Stimulated activated naive B cell treated with anti-CD40 and anti-IgM and Interleukin-4, amounts not matched to agents 10 μg/mL and 1 μg/mL and 100 μg/mL, for 72 hours (primary cell): Measurements from ENCODE around the gene FRMPD2.

ENCODE experiments used
- ATAC-seq, 2 donors: fragments of 150-1000 bp; cut with Tn5 transposase; replicated peaks; 2 replicates each; pipeline ENCODE4 v1.10.0; 2021; ENCODE audit warnings: moderate library complexity in 1 of 2
- DNase-seq: peaks from one replicate; pipeline ENCODE4 v3.0.0; 2021
- H3K27ac Mint-ChIP-seq: one replicate; pipeline ENCODE4 v1.8.0; 2022; ENCODE audit warnings: mild to moderate bottlenecking, mixed read lengths
- H3K27me3 Mint-ChIP-seq, 2 donors: one replicate each; pipeline ENCODE4 v1.8.0; 2022; ENCODE audit warnings: mixed read lengths in 2 of 2
- H3K36me3 Mint-ChIP-seq, 2 donors: one replicate each; pipeline ENCODE4 v1.8.0; 2022; ENCODE audit warnings: mixed read lengths in 2 of 2, mild to moderate bottlenecking in 1 of 2
- H3K4me1 Mint-ChIP-seq, 2 donors: one replicate each; pipeline ENCODE4 v1.8.0; 2022; ENCODE audit warnings: mixed read lengths in 2 of 2, mild to moderate bottlenecking in 1 of 2
- H3K4me3 Mint-ChIP-seq, 2 donors: one replicate each; pipeline ENCODE4 v1.8.0; 2022; ENCODE audit warnings: mild to moderate bottlenecking in 2 of 2, mixed read lengths in 2 of 2, moderate library complexity in 1 of 2
- H3K9me3 Mint-ChIP-seq, 2 donors: one replicate each; pipeline ENCODE4 v1.8.0; 2022; ENCODE audit warnings: mixed read lengths in 2 of 2, mild to moderate bottlenecking in 1 of 2

FRMPD2 gene, protein sequence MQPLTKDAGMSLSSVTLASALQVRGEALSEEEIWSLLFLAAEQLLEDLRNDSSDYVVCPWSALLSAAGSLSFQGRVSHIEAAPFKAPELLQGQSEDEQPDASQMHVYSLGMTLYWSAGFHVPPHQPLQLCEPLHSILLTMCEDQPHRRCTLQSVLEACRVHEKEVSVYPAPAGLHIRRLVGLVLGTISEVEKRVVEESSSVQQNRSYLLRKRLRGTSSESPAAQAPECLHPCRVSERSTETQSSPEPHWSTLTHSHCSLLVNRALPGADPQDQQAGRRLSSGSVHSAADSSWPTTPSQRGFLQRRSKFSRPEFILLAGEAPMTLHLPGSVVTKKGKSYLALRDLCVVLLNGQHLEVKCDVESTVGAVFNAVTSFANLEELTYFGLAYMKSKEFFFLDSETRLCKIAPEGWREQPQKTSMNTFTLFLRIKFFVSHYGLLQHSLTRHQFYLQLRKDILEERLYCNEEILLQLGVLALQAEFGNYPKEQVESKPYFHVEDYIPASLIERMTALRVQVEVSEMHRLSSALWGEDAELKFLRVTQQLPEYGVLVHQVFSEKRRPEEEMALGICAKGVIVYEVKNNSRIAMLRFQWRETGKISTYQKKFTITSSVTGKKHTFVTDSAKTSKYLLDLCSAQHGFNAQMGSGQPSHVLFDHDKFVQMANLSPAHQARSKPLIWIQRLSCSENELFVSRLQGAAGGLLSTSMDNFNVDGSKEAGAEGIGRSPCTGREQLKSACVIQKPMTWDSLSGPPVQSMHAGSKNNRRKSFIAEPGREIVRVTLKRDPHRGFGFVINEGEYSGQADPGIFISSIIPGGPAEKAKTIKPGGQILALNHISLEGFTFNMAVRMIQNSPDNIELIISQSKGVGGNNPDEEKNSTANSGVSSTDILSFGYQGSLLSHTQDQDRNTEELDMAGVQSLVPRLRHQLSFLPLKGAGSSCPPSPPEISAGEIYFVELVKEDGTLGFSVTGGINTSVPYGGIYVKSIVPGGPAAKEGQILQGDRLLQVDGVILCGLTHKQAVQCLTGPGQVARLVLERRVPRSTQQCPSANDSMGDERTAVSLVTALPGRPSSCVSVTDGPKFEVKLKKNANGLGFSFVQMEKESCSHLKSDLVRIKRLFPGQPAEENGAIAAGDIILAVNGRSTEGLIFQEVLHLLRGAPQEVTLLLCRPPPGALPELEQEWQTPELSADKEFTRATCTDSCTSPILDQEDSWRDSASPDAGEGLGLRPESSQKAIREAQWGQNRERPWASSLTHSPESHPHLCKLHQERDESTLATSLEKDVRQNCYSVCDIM (N-terminal part only)

DNA sequence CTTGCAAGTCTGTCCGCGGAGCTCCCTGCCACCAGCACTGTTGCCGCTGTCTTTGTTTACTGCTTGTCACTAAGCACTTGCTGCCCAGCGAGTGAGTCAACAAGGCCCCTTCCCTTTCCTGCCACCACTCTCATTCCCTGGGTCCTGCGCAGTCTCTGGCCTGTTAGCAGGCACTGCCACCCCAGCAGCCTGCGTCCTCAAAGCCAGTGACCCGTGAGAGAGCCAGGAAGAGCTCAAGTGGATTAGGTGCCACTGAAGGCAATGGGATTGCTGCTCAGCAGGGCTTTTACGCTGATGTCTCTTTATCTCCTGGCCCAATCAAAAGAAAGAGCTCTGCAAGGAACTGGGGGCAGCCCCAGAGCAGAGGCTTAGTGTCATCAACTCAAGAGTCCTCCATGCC, at the start of gene FRMPD2:
FRMPD2 (minus strand) TSS at position 61 of the 400 bp plus-strand sequence. CDS start 129 bp downstream, outside the sequence.
- H3K27me3 Mint-ChIP-seq, result peaks cover 9 to 11% of the 10 kb centered on the region in 2 donors
- H3K4me3 Mint-ChIP-seq, result no peak within 1 kb of the TSS
- H3K4me1 Mint-ChIP-seq, result peaks cover 12 to 19% of the 10 kb centered on the region in 2 donors
- H3K9me3 Mint-ChIP-seq, result peaks cover 0 to 4% of the 10 kb centered on the region in 2 donors
- peaks cover 0 to 9% of the 10 kb centered on the region in 2 donors for H3K36me3 Mint-ChIP-seq
- ATAC-seq (no peak), DNase-seq (no peak)
- no peak within 1 kb of the TSS for H3K27ac Mint-ChIP-seq

DNA sequence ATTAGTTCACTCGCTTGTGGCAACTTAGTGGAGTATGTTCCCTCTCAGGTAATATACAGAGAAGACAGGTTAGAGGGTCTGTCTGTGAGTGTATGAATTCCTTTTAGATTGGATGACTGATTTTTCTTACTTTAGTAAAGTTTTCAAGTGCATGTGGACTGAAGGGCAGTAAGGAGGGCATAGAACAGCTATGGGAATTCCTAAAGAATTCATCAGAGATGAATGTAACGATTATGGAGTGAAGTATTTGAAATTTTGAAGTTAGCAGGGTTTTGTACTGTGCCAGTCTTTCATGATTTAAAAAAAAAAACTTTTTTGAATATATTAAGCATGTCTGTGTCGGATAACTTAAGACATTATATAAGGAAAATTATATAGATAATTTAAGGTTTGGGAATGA, 47.5 kb upstream of the FRMPD2 start:
- H3K27me3 Mint-ChIP-seq, result no peaks in the 10 kb centered on the region
- ATAC-seq, result no peak
- DNase-seq, result no peak
- H3K27ac Mint-ChIP-seq, result no peak overlapping the region
- H3K36me3 Mint-ChIP-seq, result peaks cover 2 to 4% of the 10 kb centered on the region in 2 donors
- H3K9me3 Mint-ChIP-seq, result no peaks in the 10 kb centered on the region
- no peak overlapping the region for H3K4me3 Mint-ChIP-seq
- H3K4me1 Mint-ChIP-seq, result peaks cover 9 to 12% of the 10 kb centered on the region in 2 donors

DNA sequence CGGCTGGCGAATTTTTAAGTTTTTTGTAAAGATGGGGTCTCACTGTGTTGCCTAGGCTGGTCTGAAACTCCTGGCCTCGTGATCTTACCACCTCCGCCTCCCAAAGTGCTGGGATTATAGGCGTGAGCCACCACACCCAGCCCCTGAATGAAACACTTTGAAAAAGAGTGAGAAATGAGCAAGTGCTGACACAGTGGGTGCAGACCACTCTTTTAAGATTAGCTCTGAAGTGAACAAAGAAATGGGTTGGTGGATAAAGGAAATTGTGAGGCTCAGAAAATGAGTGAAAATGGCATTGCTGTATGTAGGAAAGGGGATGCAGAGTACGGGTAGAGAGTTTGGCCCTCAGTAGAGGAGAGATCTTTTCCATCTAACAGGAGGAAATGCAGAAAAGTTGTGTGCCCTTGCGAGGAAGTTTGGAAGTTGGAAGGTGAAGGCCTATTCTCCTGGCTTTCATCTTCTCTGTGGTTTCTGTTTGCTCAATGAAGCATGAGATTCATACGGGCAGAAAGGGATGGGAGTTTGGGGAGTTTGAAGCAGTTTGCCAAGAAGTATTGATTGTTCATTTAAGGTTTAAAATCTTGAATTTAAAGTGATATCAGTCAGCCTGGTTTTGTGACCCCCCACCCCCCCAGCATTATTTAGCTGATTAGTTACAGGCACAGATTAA, 43.0 kb upstream of the FRMPD2 start:
- Mint-ChIP-seq H3K27me3 (no peaks in the 10 kb centered on the region), H3K4me1 (peaks cover 0 to 4% of the 10 kb centered on the region in 2 donors), H3K36me3 (no peaks in the 10 kb centered on the region), H3K27ac (no peak overlapping the region), H3K9me3 (no peaks in the 10 kb centered on the region), H3K4me3 (no peak overlapping the region)
- ATAC-seq (no peak), DNase-seq (no peak)

DNA sequence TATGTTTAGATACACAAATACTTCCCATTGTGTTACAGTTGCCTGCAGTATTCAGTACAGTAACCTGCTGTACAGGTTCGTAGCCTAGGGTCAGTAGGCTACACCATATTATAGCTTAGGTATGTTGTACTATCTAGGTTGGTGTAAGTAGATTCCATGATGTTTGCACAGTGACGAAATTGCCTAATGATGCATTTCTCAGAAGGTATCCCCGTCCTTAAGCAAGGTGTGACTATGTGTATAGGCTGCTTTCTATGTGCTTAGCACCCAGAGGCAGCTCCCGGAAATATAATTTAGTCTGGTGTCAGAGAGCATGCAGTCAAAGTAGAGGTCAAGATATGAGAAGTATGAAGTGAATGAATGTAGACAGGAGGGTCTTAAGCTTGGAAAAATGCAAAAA, 41.7 kb upstream of the FRMPD2 start:
- H3K36me3 Mint-ChIP-seq, result no peaks in the 10 kb centered on the region
- no peaks in the 10 kb centered on the region for H3K9me3 Mint-ChIP-seq
- peaks cover 0 to 2% of the 10 kb centered on the region in 2 donors for H3K4me1 Mint-ChIP-seq
- H3K4me3 Mint-ChIP-seq, result no peak overlapping the region
- no peaks in the 10 kb centered on the region for H3K27me3 Mint-ChIP-seq
- no peak for ATAC-seq
- no peak overlapping the region for H3K27ac Mint-ChIP-seq
- DNase-seq, result no peak

DNA sequence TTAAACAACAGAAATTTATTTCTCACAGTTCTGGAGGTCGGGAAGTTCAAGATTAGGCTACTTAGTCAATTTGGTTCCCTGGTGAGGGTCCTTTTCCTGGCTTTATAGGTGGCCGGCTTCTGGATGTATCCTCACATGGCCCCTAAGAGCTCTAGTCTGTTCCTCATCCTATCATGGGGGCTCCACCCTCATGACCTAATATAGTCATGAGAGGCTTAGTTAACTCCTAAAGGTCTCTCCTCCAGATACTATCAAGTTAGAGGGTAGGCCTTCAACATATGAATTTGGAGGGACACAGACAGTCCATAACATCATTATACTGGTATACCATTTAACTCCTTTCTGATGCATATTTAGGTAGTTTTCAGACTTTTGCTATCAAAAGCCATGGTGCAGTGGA, 39.6 kb upstream of the FRMPD2 start:
- Mint-ChIP-seq H3K9me3 (no peaks in the 10 kb centered on the region), H3K4me1 (peaks cover 9 to 10% of the 10 kb centered on the region in 2 donors), H3K27ac (no peak overlapping the region), H3K4me3 (no peak overlapping the region), H3K36me3 (no peaks in the 10 kb centered on the region), H3K27me3 (no peaks in the 10 kb centered on the region)
- DNase-seq, result no peak
- no peak for ATAC-seq

DNA sequence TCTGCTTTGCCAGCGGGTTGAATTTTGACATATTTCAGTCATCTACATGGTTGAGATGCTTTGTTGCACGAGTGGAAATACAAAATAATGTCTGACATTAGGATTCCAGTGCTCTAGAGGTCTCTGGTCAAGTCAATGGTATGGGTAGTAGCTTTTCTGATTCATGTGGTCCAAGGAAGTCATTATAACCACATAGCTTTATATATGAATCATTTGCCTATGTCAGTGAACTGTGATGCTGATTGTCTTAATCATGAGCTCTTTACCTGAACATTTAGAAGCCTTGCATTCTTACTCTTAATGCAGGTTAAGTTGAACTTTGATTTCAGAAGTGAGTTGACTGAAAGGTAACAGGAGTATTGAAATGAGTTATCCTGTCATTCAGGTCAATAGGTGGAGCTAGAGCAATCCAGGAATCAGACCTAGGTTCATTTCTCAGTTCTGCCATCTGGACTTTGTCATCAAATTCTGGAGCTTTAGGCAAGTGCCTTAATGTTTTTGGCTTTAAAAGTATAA, 35.3 kb upstream of the FRMPD2 start:
- peak; percentile 10 to 33 for ATAC-seq
- no peak overlapping the region for H3K27ac Mint-ChIP-seq
- no peaks in the 10 kb centered on the region for H3K36me3 Mint-ChIP-seq
- H3K4me3 Mint-ChIP-seq, result no peak overlapping the region
- H3K4me1 Mint-ChIP-seq, result peaks cover 22 to 25% of the 10 kb centered on the region in 2 donors
- no peaks in the 10 kb centered on the region for H3K9me3 Mint-ChIP-seq
- no peak for DNase-seq
- no peaks in the 10 kb centered on the region for H3K27me3 Mint-ChIP-seq

DNA sequence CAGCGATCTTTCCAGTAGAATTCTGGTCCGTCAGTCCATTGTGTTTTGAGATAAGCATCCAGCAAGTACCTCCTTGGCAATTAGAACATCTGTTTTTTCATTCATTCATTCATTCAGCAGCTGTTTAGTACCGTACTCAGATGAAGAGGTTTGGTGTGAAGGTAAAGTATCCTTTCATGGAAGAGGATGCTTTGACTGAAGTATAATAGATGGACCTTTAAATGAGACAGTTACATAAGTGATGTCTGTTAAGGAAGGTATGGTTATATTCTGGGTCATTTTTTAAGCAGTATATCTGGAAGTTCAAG, 33.2 kb upstream of the FRMPD2 start:
- no peak for ATAC-seq
- no peaks in the 10 kb centered on the region for H3K36me3 Mint-ChIP-seq
- H3K9me3 Mint-ChIP-seq, result no peaks in the 10 kb centered on the region
- no peaks in the 10 kb centered on the region for H3K27me3 Mint-ChIP-seq
- H3K4me1 Mint-ChIP-seq, result peaks cover 30 to 41% of the 10 kb centered on the region in 2 donors
- H3K4me3 Mint-ChIP-seq, result peak overlapping the region; percentile 79 to 86
- no peak for DNase-seq
- peak overlapping the region; percentile 71 for H3K27ac Mint-ChIP-seq

DNA sequence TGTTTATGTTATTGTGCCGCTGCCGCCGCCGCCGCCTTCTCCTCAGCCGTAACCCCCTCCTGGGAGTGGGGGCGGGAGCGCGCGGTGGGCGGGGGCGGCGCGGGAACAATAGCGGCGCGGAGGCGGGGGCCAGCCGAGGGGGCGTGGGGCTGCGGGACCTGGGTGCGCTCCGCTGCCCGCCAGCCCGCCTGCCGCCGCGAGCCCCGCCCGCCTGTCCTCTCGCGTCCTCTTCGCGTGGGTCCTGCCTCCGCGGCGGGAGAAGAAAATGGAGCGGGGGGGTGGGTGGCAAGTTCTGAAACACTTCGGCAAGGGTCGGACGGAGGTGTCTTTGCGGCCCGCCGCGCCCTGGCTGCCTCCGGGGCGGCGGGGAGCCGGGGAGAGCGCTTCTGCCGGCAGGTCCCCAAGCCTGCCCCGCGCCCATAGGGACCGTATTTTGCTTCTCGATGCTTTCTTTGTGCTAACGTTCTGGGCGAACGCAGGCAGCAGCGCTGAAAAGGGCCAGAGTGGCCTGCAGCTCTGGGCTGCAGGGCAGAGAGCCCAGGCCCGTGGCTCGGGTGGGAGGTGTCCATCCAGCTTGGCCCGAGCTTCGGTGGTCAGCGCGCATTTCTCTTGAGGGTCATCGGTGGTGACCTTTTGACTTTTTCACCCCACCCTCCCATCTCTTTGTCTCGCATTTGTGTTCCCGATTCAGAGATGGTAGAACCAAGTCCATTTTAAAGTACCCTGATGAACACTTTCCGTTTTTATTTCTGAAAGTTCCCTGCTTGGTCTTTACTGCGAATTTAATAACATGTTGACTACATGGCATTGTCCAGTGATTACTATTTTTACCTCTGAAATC, 32.6 kb upstream of the FRMPD2 start:
- Mint-ChIP-seq H3K4me1 (peaks cover 30 to 42% of the 10 kb centered on the region in 2 donors), H3K9me3 (no peaks in the 10 kb centered on the region), H3K4me3 (peak overlapping the region; percentile 82 to 86), H3K27me3 (no peaks in the 10 kb centered on the region), H3K36me3 (no peaks in the 10 kb centered on the region), H3K27ac (peak overlapping the region; percentile 71)
- peak; percentile 41 to 53 for ATAC-seq
- no peak for DNase-seq

DNA sequence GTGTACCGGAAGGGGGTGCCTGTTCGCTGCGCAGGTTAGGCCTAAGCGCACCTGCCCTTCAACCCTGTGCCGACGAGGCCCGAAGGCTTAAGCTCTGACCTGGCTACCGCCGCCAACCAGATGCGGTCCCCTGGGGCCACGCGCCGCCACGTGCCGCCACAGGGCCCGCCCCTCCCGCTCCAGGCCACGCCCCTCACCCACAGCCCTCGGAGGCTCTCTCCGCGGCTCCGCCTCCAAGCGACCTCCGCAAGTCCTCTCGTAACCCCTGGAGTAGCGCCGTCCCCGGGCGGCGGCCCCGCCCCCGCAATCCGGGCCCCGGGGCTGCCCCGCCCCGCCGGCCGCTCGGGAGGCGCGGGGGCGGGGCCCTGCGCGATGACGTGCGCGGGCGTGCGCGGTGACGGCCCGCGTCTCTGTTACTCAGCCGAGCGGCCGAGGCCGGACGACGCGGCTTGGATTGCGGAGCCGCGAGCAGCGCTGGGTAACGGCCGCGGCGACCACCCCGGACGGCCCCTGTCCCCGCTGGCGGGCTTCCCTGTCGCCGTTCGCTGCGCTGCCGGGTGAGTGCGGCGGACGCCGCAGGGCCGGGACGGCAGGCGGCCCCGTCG, 31.9 kb upstream of the FRMPD2 start, which contains the start of gene MAPK8:
MAPK8 (plus strand) TSS at position 413 of the 605 bp plus-strand sequence. CDS start 94,984 bp downstream, outside the sequence.
- Mint-ChIP-seq H3K27me3 (peaks cover 0 to 4% of the 10 kb centered on the region in 2 donors), H3K27ac (peak within 1 kb of the TSS; percentile 71), H3K4me3 (peak within 1 kb of the TSS; percentile 82 to 86), H3K36me3 (no peaks in the 10 kb centered on the region), H3K9me3 (no peaks in the 10 kb centered on the region), H3K4me1 (peaks cover 28 to 47% of the 10 kb centered on the region in 2 donors)
- DNase-seq, result peak; percentile 92
- ATAC-seq, result peak; percentile 84 to 89

DNA sequence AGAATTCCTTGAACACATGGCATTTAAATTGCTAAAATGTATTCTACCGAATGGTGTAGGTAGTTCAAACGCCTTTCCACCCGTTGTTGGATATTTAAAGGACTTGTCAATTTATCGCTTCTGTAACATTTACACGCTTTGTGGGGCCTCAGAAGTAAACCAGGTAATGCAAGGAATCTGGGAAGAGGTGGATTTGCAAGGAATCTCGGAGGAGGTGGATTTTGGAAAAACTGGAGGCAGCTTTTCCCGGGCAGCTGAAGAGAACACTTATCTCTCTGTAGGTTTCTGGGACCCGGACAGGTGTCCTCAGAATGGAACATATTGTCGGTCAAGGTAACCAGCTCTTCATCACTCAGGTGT, 31.4 kb upstream of the FRMPD2 start:
- peaks cover 28 to 47% of the 10 kb centered on the region in 2 donors for H3K4me1 Mint-ChIP-seq
- no peaks in the 10 kb centered on the region for H3K36me3 Mint-ChIP-seq
- peak overlapping the region; percentile 82 to 86 for H3K4me3 Mint-ChIP-seq
- peaks cover 0 to 5% of the 10 kb centered on the region in 2 donors for H3K27me3 Mint-ChIP-seq
- H3K9me3 Mint-ChIP-seq, result no peaks in the 10 kb centered on the region
- H3K27ac Mint-ChIP-seq, result no peak overlapping the region
- ATAC-seq (no peak), DNase-seq (no peak)

DNA sequence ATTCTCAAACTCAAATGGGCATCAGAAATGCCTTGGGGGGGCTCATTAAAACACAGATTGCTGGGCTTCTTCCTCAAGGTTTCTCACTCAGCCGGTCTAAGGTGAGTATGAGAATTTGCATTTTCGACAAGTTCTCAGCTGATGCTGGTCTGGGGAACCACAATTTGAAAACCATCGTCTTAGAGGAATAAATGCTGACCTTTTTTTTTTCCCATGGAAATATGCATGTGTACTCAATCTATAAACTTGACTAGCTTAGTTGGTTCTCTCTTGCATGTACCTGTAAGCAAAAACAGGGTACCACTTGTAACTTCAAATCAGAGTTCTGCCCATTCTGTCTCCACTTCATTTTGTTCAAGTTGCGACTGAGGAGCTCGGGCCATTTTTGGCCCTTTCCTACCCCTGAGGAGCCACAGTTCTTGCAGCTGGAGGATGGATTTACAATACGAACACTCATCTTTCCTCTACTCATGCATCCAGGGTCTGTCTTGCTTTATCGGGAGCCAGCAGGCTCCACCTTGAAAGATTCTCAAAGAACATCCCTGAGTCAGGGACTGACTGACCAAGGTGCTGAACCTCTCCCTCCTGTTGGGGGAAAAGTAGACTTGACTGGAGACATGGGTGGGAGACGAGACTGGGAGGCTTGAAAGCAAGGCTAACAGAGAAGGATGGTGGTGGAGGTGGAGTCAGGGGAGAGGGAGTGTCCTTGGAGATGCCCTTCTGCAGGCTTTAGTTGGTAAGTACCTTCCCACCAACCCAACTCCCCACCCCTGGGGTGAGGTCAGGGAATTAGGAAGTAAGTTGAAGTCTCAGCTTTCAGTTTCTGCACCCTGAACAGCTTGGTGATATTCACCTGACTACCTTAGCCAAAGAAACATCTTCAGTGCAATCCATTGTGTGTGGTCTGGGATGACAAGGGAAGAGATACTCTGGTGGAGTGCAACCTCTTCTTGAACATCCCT, 28.3 kb upstream of the FRMPD2 start:
- no peak overlapping the region for H3K4me3 Mint-ChIP-seq
- no peak for DNase-seq
- ATAC-seq, result peak in 1 of 2 donors; percentile 14
- H3K9me3 Mint-ChIP-seq, result no peaks in the 10 kb centered on the region
- H3K4me1 Mint-ChIP-seq, result peaks cover 17 to 34% of the 10 kb centered on the region in 2 donors
- H3K27ac Mint-ChIP-seq, result no peak overlapping the region
- peaks cover 0 to 5% of the 10 kb centered on the region in 2 donors for H3K27me3 Mint-ChIP-seq
- no peaks in the 10 kb centered on the region for H3K36me3 Mint-ChIP-seq
